HG03432 (cell line): ENCODE data around the gene ANP32B.

Source experiments
- ATAC-seq: cut with Tn5 transposase; IDR thresholded peaks from one replicate; pipeline ENCODE4 v1.9.1; 2021; ENCODE audit warnings: mild to moderate bottlenecking, moderate library complexity; ENCODE audit not compliant: unreplicated experiment

The ANP32B gene

GRCh38 chr9:98021306-98022040, 38.3 kb downstream of the ANP32B start:
- no peak for ATAC-seq

GRCh38 chr9:98022447-98022846, 39.3 kb downstream of the ANP32B start:
- no peak for ATAC-seq

GRCh38 chr9:98024702-98025101, 41.6 kb downstream of the ANP32B start:
- ATAC-seq = no peak

- ATAC-seq = no peak
Observed at GRCh38 chr9:98031169-98031568, 48.0 kb downstream of the ANP32B start.

GRCh38 chr9:98031935-98032334, 48.8 kb downstream of the ANP32B start:
- ATAC-seq = no peak

- ATAC-seq = peak; percentile 56
Observed at GRCh38 chr9:98034593-98035546, 51.7 kb downstream of the ANP32B start.

GRCh38 chr9:98037357-98037756, 54.2 kb downstream of the ANP32B start:
- ATAC-seq = no peak

- peak; percentile 53 for ATAC-seq
Observed at GRCh38 chr9:98038958-98039357, 55.8 kb downstream of the ANP32B start.

GRCh38 chr9:98039607-98040017, 56.5 kb downstream of the ANP32B start:
- ATAC-seq = peak; percentile 51

GRCh38 chr9:98040212-98040611, 57.1 kb downstream of the ANP32B start:
- no peak for ATAC-seq

GRCh38 chr9:98043915-98044314, 60.8 kb downstream of the ANP32B start:
- ATAC-seq = no peak

GRCh38 chr9:98045234-98046179, 62.4 kb downstream of the ANP32B start:
- peak; percentile 89 for ATAC-seq

GRCh38 chr9:98046180-98046543, 63.0 kb downstream of the ANP32B start:
- ATAC-seq = no peak

GRCh38 chr9:98047002-98047401, 63.9 kb downstream of the ANP32B start:
- no peak for ATAC-seq

GRCh38 chr9:98049288-98050072, 66.3 kb downstream of the ANP32B start:
- ATAC-seq = no peak

GRCh38 chr9:98050351-98050750, 67.2 kb downstream of the ANP32B start:
- ATAC-seq = no peak

GRCh38 chr9:98054376-98054951, 71.3 kb downstream of the ANP32B start:
- no peak for ATAC-seq

GRCh38 chr9:98056269-98057137, 73.4 kb downstream of the ANP32B start, which contains the start of gene NANS:
Gene NANS, plus strand, starts transcription at chr9:98056732. Its CDS starts 77 bp downstream, at chr9:98056809.
- peak; percentile 96 for ATAC-seq
